CD8-positive, alpha-beta memory T cell (primary cell): ENCODE results near the gene DEPDC7. TPM values are rescaled to one million over a fixed set of nuclear protein-coding genes. Genes with fewer than 3 reads are reported as not detected.
"Not testable (repeated sequence)": the region's sequence is repeated elsewhere in the genome, so short reads cannot be mapped to it uniquely, and the experiment has no call there.

Experiments used
- CTCF ChIA-PET: fragments of 350-600 bp; sonication (Branson Sonifier 250); formaldehyde crosslinking; loops from one replicate; lab custom pipeline; 2021; ENCODE audit warnings: antibody characterized with exemption; lab: Charles Lee
- POLR2A ChIA-PET: fragments of 350-600 bp; sonication (Branson Sonifier 250); formaldehyde crosslinking; loops from one replicate; lab custom pipeline; 2021; ENCODE audit warnings: antibody characterized with exemption; lab: Charles Lee
- DNase-seq, 5 donors: peaks; one replicate each; pipeline versions ENCODE4 v3.0.0 to v3.0.0-alpha.2; 2020 to 2022; ENCODE audit warnings: mixed read lengths in 1 of 5
- H3K27ac ChIP-seq: one replicate; pipeline ENCODE4 v1.7.0; 2013; ENCODE audit warnings: low read depth, mild to moderate bottlenecking, low read length, moderate library complexity
- H3K27me3 ChIP-seq: 2 replicates; pipeline ENCODE4 v1.7.0; 2013; ENCODE audit warnings: low read length, mild to moderate bottlenecking; ENCODE audit not compliant: insufficient read depth, poor library complexity, severe bottlenecking
- H3K36me3 ChIP-seq: 2 replicates; pipeline ENCODE4 v1.7.0; 2013; ENCODE audit warnings: mild to moderate bottlenecking, low read length, moderate library complexity; ENCODE audit not compliant: insufficient read depth
- H3K4me1 ChIP-seq: 2 replicates; pipeline ENCODE4 v1.7.0; 2013; ENCODE audit warnings: mild to moderate bottlenecking, low read length, moderate library complexity; ENCODE audit not compliant: insufficient read depth
- H3K4me3 ChIP-seq: 2 replicates; pipeline ENCODE4 v1.7.0; 2013; ENCODE audit warnings: mild to moderate bottlenecking, low read length
- H3K9me3 ChIP-seq: 2 replicates; pipeline ENCODE4 v1.7.0; 2013; ENCODE audit warnings: mild to moderate bottlenecking, low read length
- H3K27ac Mint-ChIP-seq, 8 donors: one replicate each; pipeline ENCODE4 v1.8.0; 2020 to 2021; ENCODE audit warnings: mixed read lengths in 8 of 8, mild to moderate bottlenecking in 6 of 8, inconsistent platforms in 3 of 8, moderate library complexity in 3 of 8
- H3K27me3 Mint-ChIP-seq, 2 donors: one replicate each; pipeline ENCODE4 v1.8.0; 2020 to 2021; ENCODE audit warnings: mixed read lengths in 2 of 2, mild to moderate bottlenecking in 1 of 2, moderate library complexity in 1 of 2
- H3K36me3 Mint-ChIP-seq, 3 donors: one replicate each; pipeline ENCODE4 v1.8.0; 2020 to 2021; ENCODE audit warnings: mixed read lengths in 3 of 3, inconsistent platforms in 1 of 3, mild to moderate bottlenecking in 1 of 3
- H3K4me1 Mint-ChIP-seq, 3 donors: one replicate each; pipeline ENCODE4 v1.8.0; 2020 to 2021; ENCODE audit warnings: mixed read lengths in 3 of 3, inconsistent platforms in 1 of 3, mild to moderate bottlenecking in 1 of 3
- H3K4me3 Mint-ChIP-seq, 7 donors: one replicate each; pipeline ENCODE4 v1.8.0; 2020 to 2021; ENCODE audit warnings: mixed read lengths in 7 of 7, mild to moderate bottlenecking in 6 of 7, moderate library complexity in 4 of 7, inconsistent platforms in 2 of 7
- H3K9me3 Mint-ChIP-seq, 5 donors: one replicate each; pipeline ENCODE4 v1.8.0; 2020 to 2022; ENCODE audit warnings: mixed read lengths in 5 of 5, mild to moderate bottlenecking in 3 of 5, moderate library complexity in 2 of 5, inconsistent platforms in 1 of 5
- polyA plus RNA-seq: library from polyadenylated mRNA; unstranded; fragments of 300-500 nt; fragmentation: Illumina TruSeq; gene quantifications from one replicate; pipeline ENCODE4 v1.2.3, GENCODE V29; 2021
- total RNA-seq, 2 experiments: library from RNA; stranded (reverse); gene quantifications; one replicate each; pipeline ENCODE4 v1.2.3, GENCODE V29; 2021

The DEPDC7 gene
- total and polyA plus RNA-seq, 3 experiments from 2014 or later: 0.15 to 1.8 (median 1.7) TPM

- H3K9me3 ChIP-seq, H3K4me3 ChIP-seq, H3K9me3 Mint-ChIP-seq, H3K27ac ChIP-seq, DNase-seq, H3K27me3 Mint-ChIP-seq, H3K4me1 ChIP-seq, CTCF ChIA-PET, H3K36me3 ChIP-seq, POLR2A ChIA-PET, H3K27me3 ChIP-seq, H3K4me3 Mint-ChIP-seq, H3K27ac Mint-ChIP-seq: not testable (repeated sequence)
- peaks cover 0 to 43% (median 9%) of the 10 kb centered on the region in 3 donors for H3K36me3 Mint-ChIP-seq
- H3K4me1 Mint-ChIP-seq: peaks cover 3 to 17% (median 15%) of the 10 kb centered on the region in 3 donors
Measured at GRCh38 chr11:33049565-33050408, 34.1 kb downstream of the DEPDC7 start.

GRCh38 chr11:33052231-33052630 is 36.6 kb downstream of the DEPDC7 start:
- Mint-ChIP-seq H3K9me3 (no peaks in the 10 kb centered on the region), H3K36me3 (peaks cover 0 to 39% (median 9%) of the 10 kb centered on the region in 3 donors), H3K27me3 (no peaks in the 10 kb centered on the region), H3K27ac (no peak overlapping the region), H3K4me3 (no peak overlapping the region), H3K4me1 (peaks cover 5 to 15% (median 9%) of the 10 kb centered on the region in 3 donors)
- Histone ChIP-seq H3K36me3 (no peaks in the 10 kb centered on the region), H3K4me3 (no peak overlapping the region), H3K9me3 (no peaks in the 10 kb centered on the region), H3K4me1 (no peaks in the 10 kb centered on the region), H3K27ac (no peak overlapping the region), H3K27me3 (no peaks in the 10 kb centered on the region)
- no peak for DNase-seq
- ChIA-PET POLR2A (no interaction called here), CTCF (no interaction called here)

GRCh38 chr11:33055375-33055774 is 39.7 kb downstream of the DEPDC7 start:
- Mint-ChIP-seq H3K9me3 (no peaks in the 10 kb centered on the region), H3K4me3 (no peak overlapping the region), H3K27me3 (no peaks in the 10 kb centered on the region), H3K4me1 (peaks cover 3 to 6% (median 4%) of the 10 kb centered on the region in 3 donors), H3K36me3 (peaks cover 0 to 48% (median 15%) of the 10 kb centered on the region in 3 donors), H3K27ac (peak overlapping the region in 2 of 8 donors; percentile 3 to 17)
- Histone ChIP-seq H3K4me1 (no peaks in the 10 kb centered on the region), H3K9me3 (no peaks in the 10 kb centered on the region), H3K36me3 (peaks cover 9% of the 10 kb centered on the region), H3K4me3 (no peak overlapping the region), H3K27ac (no peak overlapping the region), H3K27me3 (no peaks in the 10 kb centered on the region)
- CTCF ChIA-PET: interaction anchor here (1.0 kb wide), 1 partner anchor 10 kb away, joined by 5 read pairs; no protein-coding TSS in a partner anchor
- POLR2A ChIA-PET: interaction anchor here (0.6 kb wide), 1 partner anchor 15 kb away, joined by 5 read pairs; no protein-coding TSS in a partner anchor
- no peak for DNase-seq

GRCh38 chr11:33057284-33057683 is 41.6 kb downstream of the DEPDC7 start:
- POLR2A ChIA-PET: no interaction called here
- no peaks in the 10 kb centered on the region for H3K4me1 ChIP-seq

GRCh38 chr11:33059331-33060007 is 43.8 kb downstream of the DEPDC7 start:
- Mint-ChIP-seq H3K27me3 (no peaks in the 10 kb centered on the region), H3K27ac (peak overlapping the region in 1 of 8 donors; percentile 84), H3K9me3 (no peaks in the 10 kb centered on the region), H3K36me3 (peaks cover 0 to 75% (median 17%) of the 10 kb centered on the region in 3 donors), H3K4me1 (peaks cover 13 to 25% (median 23%) of the 10 kb centered on the region in 3 donors), H3K4me3 (no peak overlapping the region)
- H3K4me3 ChIP-seq: no peak overlapping the region
- POLR2A ChIA-PET: no interaction called here
- no peaks in the 10 kb centered on the region for H3K27me3 ChIP-seq
- no peaks in the 10 kb centered on the region for H3K9me3 ChIP-seq
- DNase-seq: no peak
- CTCF ChIA-PET: interaction anchor here (1.3 to 1.6 kb wide), 2 partner anchors 20 to 96 kb away, joined by 3 to 5 read pairs; partner anchors contain the start of gene TCP11L1
- H3K4me1 ChIP-seq: peaks cover 16% of the 10 kb centered on the region
- H3K36me3 ChIP-seq: peaks cover 9% of the 10 kb centered on the region
- H3K27ac ChIP-seq: no peak overlapping the region

More at GRCh38 chr11:33057284-33057683, 41.6 kb downstream of the DEPDC7 start:
- no peaks in the 10 kb centered on the region for H3K27me3 Mint-ChIP-seq
- Histone ChIP-seq H3K27me3 (no peaks in the 10 kb centered on the region), H3K36me3 (peaks cover 9% of the 10 kb centered on the region), H3K9me3 (no peaks in the 10 kb centered on the region), H3K4me3 (no peak overlapping the region), H3K27ac (no peak overlapping the region)
- DNase-seq: no peak
- peaks cover 0 to 62% (median 16%) of the 10 kb centered on the region in 3 donors for H3K36me3 Mint-ChIP-seq
- CTCF ChIA-PET: interaction anchor here (1.5 to 1.6 kb wide), 2 partner anchors 8 to 101 kb away, joined by 3 to 4 read pairs; no protein-coding TSS in a partner anchor
- H3K4me3 Mint-ChIP-seq: no peak overlapping the region
- H3K4me1 Mint-ChIP-seq: peaks cover 3 to 7% (median 6%) of the 10 kb centered on the region in 3 donors
- H3K27ac Mint-ChIP-seq: peak overlapping the region in 1 of 8 donors; percentile 68
- no peaks in the 10 kb centered on the region for H3K9me3 Mint-ChIP-seq

- Histone ChIP-seq H3K9me3 (no peaks in the 10 kb centered on the region), H3K27ac (no peak overlapping the region), H3K27me3 (no peaks in the 10 kb centered on the region), H3K36me3 (peaks cover 9% of the 10 kb centered on the region), H3K4me1 (peaks cover 22% of the 10 kb centered on the region), H3K4me3 (no peak overlapping the region)
- H3K9me3 Mint-ChIP-seq: no peaks in the 10 kb centered on the region
- peaks cover 0 to 73% (median 17%) of the 10 kb centered on the region in 3 donors for H3K36me3 Mint-ChIP-seq
- ChIA-PET CTCF (interaction anchor here (1.3 to 7.3 kb wide), 4 partner anchors 16 to 102 kb away, joined by 3 to 132 read pairs (median 4); partner anchors contain the start of gene TCP11L1), POLR2A (no interaction called here)
- no peak for DNase-seq
- peak overlapping the region in 2 of 8 donors; percentile 29 to 79 for H3K27ac Mint-ChIP-seq
- H3K4me3 Mint-ChIP-seq: no peak overlapping the region
- no peaks in the 10 kb centered on the region for H3K27me3 Mint-ChIP-seq
- peaks cover 15 to 27% (median 26%) of the 10 kb centered on the region in 3 donors for H3K4me1 Mint-ChIP-seq
Measured at GRCh38 chr11:33060271-33060670, 44.6 kb downstream of the DEPDC7 start.

GRCh38 chr11:33062137-33062536 is 46.5 kb downstream of the DEPDC7 start:
- POLR2A ChIA-PET: no interaction called here
- H3K36me3 ChIP-seq: peaks cover 9% of the 10 kb centered on the region

More at GRCh38 chr11:33062137-33062536, 46.5 kb downstream of the DEPDC7 start:
- Histone ChIP-seq H3K9me3 (no peaks in the 10 kb centered on the region), H3K4me1 (peaks cover 22% of the 10 kb centered on the region), H3K4me3 (no peak overlapping the region), H3K27ac (no peak overlapping the region), H3K27me3 (no peaks in the 10 kb centered on the region)
- peak overlapping the region in 1 of 8 donors; percentile 58 for H3K27ac Mint-ChIP-seq
- H3K36me3 Mint-ChIP-seq: peaks cover 0 to 80% (median 18%) of the 10 kb centered on the region in 3 donors
- H3K4me3 Mint-ChIP-seq: no peak overlapping the region
- no peak for DNase-seq
- CTCF ChIA-PET: interaction anchor here (2.2 to 7.3 kb wide), 2 partner anchors 23 to 104 kb away, joined by 8 to 132 read pairs; partner anchors contain the start of gene TCP11L1
- H3K27me3 Mint-ChIP-seq: no peaks in the 10 kb centered on the region
- H3K4me1 Mint-ChIP-seq: peaks cover 15 to 32% (median 31%) of the 10 kb centered on the region in 3 donors
- no peaks in the 10 kb centered on the region for H3K9me3 Mint-ChIP-seq
